Fibroblast of lung (primary cell): Measurements from ENCODE around the gene LHFPL6. TPM values are rescaled to one million over a fixed set of nuclear protein-coding genes. Genes with fewer than 3 reads are reported as not detected.
A peak's percentile ranks its signal among the peaks of the same experiment; 100 is the strongest.

Experiments
- DNase-seq, 2 donors: peaks; one replicate each; pipeline versions ENCODE4 v3.0.0 to v3.0.0-alpha.2; 2010; ENCODE audit warnings: low read depth in 2 of 2
- H2AFZ ChIP-seq: 2 replicates; pipeline ENCODE4 v1.5.1; 2012; ENCODE audit warnings: low read length, control low read depth, inconsistent platforms
- H3K27ac ChIP-seq: 2 replicates; pipeline ENCODE4 v1.5.1; 2011; ENCODE audit warnings: low read length, control low read depth; ENCODE audit not compliant: insufficient read depth
- H3K27me3 ChIP-seq: 2 replicates; pipeline ENCODE4 v1.5.1; 2011; ENCODE audit warnings: mild to moderate bottlenecking, low read length; ENCODE audit not compliant: control insufficient read depth, insufficient read depth
- H3K36me3 ChIP-seq: 2 replicates; pipeline ENCODE4 v1.5.1; 2011; ENCODE audit warnings: low read length; ENCODE audit not compliant: control insufficient read depth, insufficient read depth
- H3K4me1 ChIP-seq: 2 replicates; pipeline ENCODE4 v1.5.1; 2011; ENCODE audit warnings: low read length; ENCODE audit not compliant: control insufficient read depth, insufficient read depth; ENCODE audit errors: extremely low read depth
- H3K4me2 ChIP-seq: 2 replicates; pipeline ENCODE4 v1.5.1; 2011; ENCODE audit warnings: low read length, control low read depth; ENCODE audit not compliant: insufficient read depth; ENCODE audit errors: extremely low read depth
- H3K4me3 ChIP-seq, 4 experiments: fragments of 200-600 bp in 1 of 4; sonication (generic) in 1 of 4; replicated peaks in 1 of 4; 2 replicates each; pipeline ENCODE4 v1.5.1; 2011 to 2016; ENCODE audit warnings: low read length in 4 of 4, low read depth in 3 of 4, mild to moderate bottlenecking in 3 of 4, control low read depth in 2 of 4, inconsistent platforms in 1 of 4, mixed read lengths in 1 of 4; ENCODE audit not compliant: insufficient read depth in 1 of 4; ENCODE audit errors: control extremely low read depth in 1 of 4
- H3K79me2 ChIP-seq: 2 replicates; pipeline ENCODE4 v1.5.1; 2012; ENCODE audit warnings: mild to moderate bottlenecking, low read length, inconsistent platforms; ENCODE audit not compliant: control insufficient read depth, insufficient read depth
- H3K9ac ChIP-seq: 2 replicates; pipeline ENCODE4 v1.5.1; 2011; ENCODE audit warnings: mild to moderate bottlenecking, low read length, control low read depth; ENCODE audit not compliant: insufficient read depth
- H3K9me3 ChIP-seq: 2 replicates; pipeline ENCODE4 v1.5.1; 2012; ENCODE audit warnings: low read depth, low read length; ENCODE audit not compliant: control insufficient read depth, insufficient read depth
- H4K20me1 ChIP-seq: 2 replicates; pipeline ENCODE4 v1.5.1; 2011; ENCODE audit warnings: low read length; ENCODE audit not compliant: control insufficient read depth, insufficient read depth; ENCODE audit errors: extremely low read depth
- EZH2 ChIP-seq: IDR thresholded peaks from 2 replicates; pipeline ENCODE4 v1.5.1; 2012; ENCODE audit warnings: low read length, control low read depth, mild to moderate bottlenecking; ENCODE audit errors: missing control alignments
- polyA plus RNA-seq, 2 donors: library from polyadenylated mRNA; depleted of rRNA in 1 of 2; stranded (reverse) in 1 of 2; unstranded in 1 of 2; fragments of >200 nt; gene quantifications; 2 replicates each; pipeline ENCODE4 v1.2.1, GENCODE V29; 2011 to 2012; ENCODE audit warnings: missing spikeins in 1 of 2
- total RNA-seq: library from RNA; depleted of rRNA; stranded (reverse); fragments of >200 nt; gene quantifications from 2 replicates; pipeline ENCODE4 v1.2.1, GENCODE V29; 2014
- TF ChIP-seq, protein P1 (sequence below), 2 donors: IDR thresholded peaks in 1 of 2; conservative IDR thresholded peaks in 1 of 2; 1 replicate in 1 of 2; 2 replicates in 1 of 2; pipeline ENCODE4 v1.5.1; 2011 to 2012; ENCODE audit warnings: low read length in 2 of 2, control low read depth in 1 of 2, inconsistent platforms in 1 of 2, low read depth in 1 of 2, mild to moderate bottlenecking in 1 of 2

The LHFPL6 gene
- total and polyA plus RNA-seq, 2 donors (not counting 1 experiment from before 2014, with no cell fraction given), result 42.4 to 86.8 TPM

- H3K79me2 ChIP-seq, result no peaks in the 10 kb centered on the region
- no peak overlapping the region for H3K4me2 ChIP-seq
- H3K27me3 ChIP-seq, result no peaks in the 10 kb centered on the region
- H3K4me1 ChIP-seq, result no peaks in the 10 kb centered on the region
- no peak for DNase-seq
- no peaks in the 10 kb centered on the region for H4K20me1 ChIP-seq
- H3K4me3 ChIP-seq, result no peak overlapping the region
- H3K36me3 ChIP-seq, result no peaks in the 10 kb centered on the region
- no peaks in the 10 kb centered on the region for H3K9me3 ChIP-seq
- TF ChIP-seq, protein P1, sequence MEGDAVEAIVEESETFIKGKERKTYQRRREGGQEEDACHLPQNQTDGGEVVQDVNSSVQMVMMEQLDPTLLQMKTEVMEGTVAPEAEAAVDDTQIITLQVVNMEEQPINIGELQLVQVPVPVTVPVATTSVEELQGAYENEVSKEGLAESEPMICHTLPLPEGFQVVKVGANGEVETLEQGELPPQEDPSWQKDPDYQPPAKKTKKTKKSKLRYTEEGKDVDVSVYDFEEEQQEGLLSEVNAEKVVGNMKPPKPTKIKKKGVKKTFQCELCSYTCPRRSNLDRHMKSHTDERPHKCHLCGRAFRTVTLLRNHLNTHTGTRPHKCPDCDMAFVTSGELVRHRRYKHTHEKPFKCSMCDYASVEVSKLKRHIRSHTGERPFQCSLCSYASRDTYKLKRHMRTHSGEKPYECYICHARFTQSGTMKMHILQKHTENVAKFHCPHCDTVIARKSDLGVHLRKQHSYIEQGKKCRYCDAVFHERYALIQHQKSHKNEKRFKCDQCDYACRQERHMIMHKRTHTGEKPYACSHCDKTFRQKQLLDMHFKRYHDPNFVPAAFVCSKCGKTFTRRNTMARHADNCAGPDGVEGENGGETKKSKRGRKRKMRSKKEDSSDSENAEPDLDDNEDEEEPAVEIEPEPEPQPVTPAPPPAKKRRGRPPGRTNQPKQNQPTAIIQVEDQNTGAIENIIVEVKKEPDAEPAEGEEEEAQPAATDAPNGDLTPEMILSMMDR (conservative IDR thresholded peaks at IDR 0.05 in 1 of 2, IDR thresholded peaks at IDR 0.05 in 1 of 2; ENCODE audit: low read depth in 1 of 2, low read length in 2 of 2), result no peak
- no peak for TF ChIP-seq EZH2
- H3K9ac ChIP-seq, result no peak overlapping the region
- H3K27ac ChIP-seq, result no peak overlapping the region
- H2AFZ ChIP-seq, result no peak overlapping the region
These were observed 227.4 kb downstream of the LHFPL6 start for GRCh38 chr13:39375601-39376000.

GRCh38 chr13:39374741-39375189, 228.2 kb downstream of the LHFPL6 start:
- Histone ChIP-seq H3K4me3 (no peak overlapping the region), H4K20me1 (no peaks in the 10 kb centered on the region), H3K9ac (no peak overlapping the region), H3K27ac (no peak overlapping the region), H3K36me3 (no peaks in the 10 kb centered on the region), H3K9me3 (no peaks in the 10 kb centered on the region), H3K4me1 (no peaks in the 10 kb centered on the region), H3K27me3 (no peaks in the 10 kb centered on the region), H2AFZ (no peak overlapping the region), H3K79me2 (no peaks in the 10 kb centered on the region), H3K4me2 (no peak overlapping the region)
- peak in 1 of 2 donors; percentile 12 for DNase-seq
- TF ChIP-seq, protein P1 (conservative IDR thresholded peaks at IDR 0.05 in 1 of 2, IDR thresholded peaks at IDR 0.05 in 1 of 2; ENCODE audit: low read depth in 1 of 2, low read length in 2 of 2), result no peak
- no peak for TF ChIP-seq EZH2

- H3K4me2 ChIP-seq, result no peak overlapping the region
- H3K4me3 ChIP-seq, result no peak overlapping the region
- TF ChIP-seq, protein P1 (conservative IDR thresholded peaks at IDR 0.05 in 1 of 2, IDR thresholded peaks at IDR 0.05 in 1 of 2; ENCODE audit: low read depth in 1 of 2, low read length in 2 of 2), result no peak
- no peak for TF ChIP-seq EZH2
- no peak overlapping the region for H3K27ac ChIP-seq
- no peaks in the 10 kb centered on the region for H3K27me3 ChIP-seq
- no peak for DNase-seq
- H3K9ac ChIP-seq, result no peak overlapping the region
- no peaks in the 10 kb centered on the region for H4K20me1 ChIP-seq
- no peaks in the 10 kb centered on the region for H3K36me3 ChIP-seq
- H3K79me2 ChIP-seq, result no peaks in the 10 kb centered on the region
- H2AFZ ChIP-seq, result no peak overlapping the region
- no peaks in the 10 kb centered on the region for H3K9me3 ChIP-seq
- no peaks in the 10 kb centered on the region for H3K4me1 ChIP-seq
These were observed 229.8 kb downstream of the LHFPL6 start for GRCh38 chr13:39373145-39373544.
